ENCODE data around the gene SCG3.

SCG3 gene

GRCh38 chr15:51752888-51753287 is 71.6 kb downstream of the SCG3 start:
- Histone ChIP-seq H3K36me3 (replicated peaks in 1 of 2; ENCODE audit: control insufficient read depth in 2 of 2, insufficient read depth in 2 of 2, low read length in 2 of 2) (no peaks in the 10 kb centered on the region), H2AK5ac (ENCODE audit: low read depth, low read length) (no peak overlapping the region), H3K4ac (ENCODE audit: low read length) (no peak overlapping the region), H3K27me3 (ENCODE audit: control insufficient read depth in 3 of 3, insufficient read depth in 3 of 3, low read depth in 1 of 3, low read length in 3 of 3) (peaks cover 4 to 66% (median 28%) of the 10 kb centered on the region in 3 experiments), H3K9me3 (replicated peaks in 1 of 2; ENCODE audit: control insufficient read depth in 2 of 2, insufficient read depth in 1 of 2, low read depth in 1 of 2, low read length in 2 of 2) (peaks cover 0 to 5% of the 10 kb centered on the region in 2 donors), H2BK15ac (ENCODE audit: low read length) (no peak overlapping the region), H3K18ac (ENCODE audit: low read length) (no peak overlapping the region), H2BK12ac (ENCODE audit: low read length) (no peak overlapping the region), H4K91ac (ENCODE audit: low read depth, low read length, poor library complexity) (no peak overlapping the region), H3K4me1 (ENCODE audit: control insufficient read depth in 2 of 2, insufficient read depth in 1 of 2, low read depth in 1 of 2, low read length in 2 of 2) (peaks cover 2 to 3% of the 10 kb centered on the region in 2 donors), H2BK120ac (ENCODE audit: low read depth, low read length) (no peak overlapping the region), H2BK5ac (ENCODE audit: low read length) (no peak overlapping the region), H3K79me1 (ENCODE audit: low read depth, low read length) (no peaks in the 10 kb centered on the region), H3K9ac (ENCODE audit: low read depth, low read length, poor library complexity) (no peak overlapping the region), H3K4me2 (ENCODE audit: insufficient read depth, low read length, poor library complexity, severe bottlenecking) (no peak overlapping the region), H3K14ac (ENCODE audit: low read length) (no peak overlapping the region), H3K23ac (ENCODE audit: low read depth, low read length, poor library complexity) (no peak overlapping the region), H3K4me3 (ENCODE audit: low read length in 2 of 2) (no peak overlapping the region), H4K8ac (ENCODE audit: low read depth, low read length) (no peak overlapping the region), H3K27ac (replicated peaks; ENCODE audit: low read length) (no peak overlapping the region), H2AFZ (ENCODE audit: low read length) (no peak overlapping the region)
- no CpG with 5 or more reads among the region's 5 CpGs for WGBS, 2 donors (ENCODE audit: extremely low coverage in 2 of 2, insufficient read length in 2 of 2, insufficient replicate concordance in 1 of 2)
- DNase-seq (ENCODE audit: low spot score), result no peak

GRCh38 chr15:51754267-51754666 is 73.0 kb downstream of the SCG3 start:
- Histone ChIP-seq H2AFZ (ENCODE audit: low read length) (no peak overlapping the region), H3K27me3 (ENCODE audit: control insufficient read depth in 3 of 3, insufficient read depth in 3 of 3, low read depth in 1 of 3, low read length in 3 of 3) (peaks cover 4 to 55% (median 23%) of the 10 kb centered on the region in 3 experiments), H3K9me3 (replicated peaks in 1 of 2; ENCODE audit: control insufficient read depth in 2 of 2, insufficient read depth in 1 of 2, low read depth in 1 of 2, low read length in 2 of 2) (peaks cover 0 to 1% of the 10 kb centered on the region in 2 donors), H3K18ac (ENCODE audit: low read length) (no peak overlapping the region), H3K9ac (ENCODE audit: low read depth, low read length, poor library complexity) (no peak overlapping the region), H3K4me3 (ENCODE audit: low read length in 2 of 2) (no peak overlapping the region), H3K36me3 (replicated peaks in 1 of 2; ENCODE audit: control insufficient read depth in 2 of 2, insufficient read depth in 2 of 2, low read length in 2 of 2) (no peaks in the 10 kb centered on the region), H3K27ac (replicated peaks; ENCODE audit: low read length) (no peak overlapping the region), H2BK5ac (ENCODE audit: low read length) (no peak overlapping the region), H3K79me1 (ENCODE audit: low read depth, low read length) (no peaks in the 10 kb centered on the region), H3K4me2 (ENCODE audit: insufficient read depth, low read length, poor library complexity, severe bottlenecking) (no peak overlapping the region), H3K4me1 (ENCODE audit: control insufficient read depth in 2 of 2, insufficient read depth in 1 of 2, low read depth in 1 of 2, low read length in 2 of 2) (peaks cover 2 to 3% of the 10 kb centered on the region in 2 donors), H2BK120ac (ENCODE audit: low read depth, low read length) (no peak overlapping the region), H2BK12ac (ENCODE audit: low read length) (no peak overlapping the region), H2AK5ac (ENCODE audit: low read depth, low read length) (no peak overlapping the region), H3K14ac (ENCODE audit: low read length) (no peak overlapping the region), H3K23ac (ENCODE audit: low read depth, low read length, poor library complexity) (no peak overlapping the region), H2BK15ac (ENCODE audit: low read length) (no peak overlapping the region), H3K4ac (ENCODE audit: low read length) (no peak overlapping the region), H4K91ac (ENCODE audit: low read depth, low read length, poor library complexity) (no peak overlapping the region), H4K8ac (ENCODE audit: low read depth, low read length) (no peak overlapping the region)
- WGBS, 2 donors (ENCODE audit: extremely low coverage in 2 of 2, insufficient read length in 2 of 2, insufficient replicate concordance in 1 of 2), result no CpG with 5 or more reads among the region's 2 CpGs
- no peak for DNase-seq (ENCODE audit: low spot score)

GRCh38 chr15:51755790-51756189 is 74.5 kb downstream of the SCG3 start:
- H3K27me3 ChIP-seq (ENCODE audit: control insufficient read depth in 3 of 3, insufficient read depth in 3 of 3, low read depth in 1 of 3, low read length in 3 of 3), result peaks cover 2 to 40% (median 8%) of the 10 kb centered on the region in 3 experiments
- H3K27ac ChIP-seq (replicated peaks; ENCODE audit: low read length), result no peak overlapping the region
- H3K14ac ChIP-seq (ENCODE audit: low read length), result no peak overlapping the region
- H2BK5ac ChIP-seq (ENCODE audit: low read length), result no peak overlapping the region
- H3K9ac ChIP-seq (ENCODE audit: low read depth, low read length, poor library complexity), result no peak overlapping the region
- H3K18ac ChIP-seq (ENCODE audit: low read length), result no peak overlapping the region
- H3K4ac ChIP-seq (ENCODE audit: low read length), result no peak overlapping the region
- H2AK5ac ChIP-seq (ENCODE audit: low read depth, low read length), result no peak overlapping the region
- H3K9me3 ChIP-seq (replicated peaks in 1 of 2; ENCODE audit: control insufficient read depth in 2 of 2, insufficient read depth in 1 of 2, low read depth in 1 of 2, low read length in 2 of 2), result peaks cover 0 to 6% of the 10 kb centered on the region in 2 donors
- no CpG with 5 or more reads among the region's 4 CpGs for WGBS, 2 donors (ENCODE audit: extremely low coverage in 2 of 2, insufficient read length in 2 of 2, insufficient replicate concordance in 1 of 2)
- H3K23ac ChIP-seq (ENCODE audit: low read depth, low read length, poor library complexity), result no peak overlapping the region
- H4K8ac ChIP-seq (ENCODE audit: low read depth, low read length), result no peak overlapping the region
- no peak for DNase-seq (ENCODE audit: low spot score)
- H2AFZ ChIP-seq (ENCODE audit: low read length), result no peak overlapping the region
- H3K4me1 ChIP-seq (ENCODE audit: control insufficient read depth in 2 of 2, insufficient read depth in 1 of 2, low read depth in 1 of 2, low read length in 2 of 2), result peaks cover 2 to 3% of the 10 kb centered on the region in 2 donors
- H3K4me3 ChIP-seq (ENCODE audit: low read length in 2 of 2), result no peak overlapping the region
- no peak overlapping the region for H4K91ac ChIP-seq (ENCODE audit: low read depth, low read length, poor library complexity)
- no peaks in the 10 kb centered on the region for H3K79me1 ChIP-seq (ENCODE audit: low read depth, low read length)
- H3K4me2 ChIP-seq (ENCODE audit: insufficient read depth, low read length, poor library complexity, severe bottlenecking), result no peak overlapping the region
- H2BK15ac ChIP-seq (ENCODE audit: low read length), result no peak overlapping the region
- H3K36me3 ChIP-seq (replicated peaks in 1 of 2; ENCODE audit: control insufficient read depth in 2 of 2, insufficient read depth in 2 of 2, low read length in 2 of 2), result no peaks in the 10 kb centered on the region
- no peak overlapping the region for H2BK120ac ChIP-seq (ENCODE audit: low read depth, low read length)
- H2BK12ac ChIP-seq (ENCODE audit: low read length), result no peak overlapping the region

- no CpG with 5 or more reads among the region's 4 CpGs for WGBS, 2 donors (ENCODE audit: extremely low coverage in 2 of 2, insufficient read length in 2 of 2, insufficient replicate concordance in 1 of 2)
- H3K79me1 ChIP-seq (ENCODE audit: low read depth, low read length), result no peaks in the 10 kb centered on the region
- peaks cover 0 to 6% of the 10 kb centered on the region in 2 donors for H3K9me3 ChIP-seq (replicated peaks in 1 of 2; ENCODE audit: control insufficient read depth in 2 of 2, insufficient read depth in 1 of 2, low read depth in 1 of 2, low read length in 2 of 2)
- H3K23ac ChIP-seq (ENCODE audit: low read depth, low read length, poor library complexity), result no peak overlapping the region
- H2BK120ac ChIP-seq (ENCODE audit: low read depth, low read length), result no peak overlapping the region
- H4K91ac ChIP-seq (ENCODE audit: low read depth, low read length, poor library complexity), result no peak overlapping the region
- no peak overlapping the region for H3K18ac ChIP-seq (ENCODE audit: low read length)
- H2BK5ac ChIP-seq (ENCODE audit: low read length), result no peak overlapping the region
- no peak overlapping the region for H3K9ac ChIP-seq (ENCODE audit: low read depth, low read length, poor library complexity)
- no peak for DNase-seq (ENCODE audit: low spot score)
- H3K27ac ChIP-seq (replicated peaks; ENCODE audit: low read length), result no peak overlapping the region
- H3K4ac ChIP-seq (ENCODE audit: low read length), result no peak overlapping the region
- H3K27me3 ChIP-seq (ENCODE audit: control insufficient read depth in 3 of 3, insufficient read depth in 3 of 3, low read depth in 1 of 3, low read length in 3 of 3), result peaks cover 0 to 35% (median 3%) of the 10 kb centered on the region in 3 experiments
- no peak overlapping the region for H2AFZ ChIP-seq (ENCODE audit: low read length)
- H3K36me3 ChIP-seq (replicated peaks in 1 of 2; ENCODE audit: control insufficient read depth in 2 of 2, insufficient read depth in 2 of 2, low read length in 2 of 2), result no peaks in the 10 kb centered on the region
- no peak overlapping the region for H2BK12ac ChIP-seq (ENCODE audit: low read length)
- no peak overlapping the region for H3K4me3 ChIP-seq (ENCODE audit: low read length in 2 of 2)
- H2BK15ac ChIP-seq (ENCODE audit: low read length), result no peak overlapping the region
- H4K8ac ChIP-seq (ENCODE audit: low read depth, low read length), result no peak overlapping the region
- H2AK5ac ChIP-seq (ENCODE audit: low read depth, low read length), result no peak overlapping the region
- H3K4me2 ChIP-seq (ENCODE audit: insufficient read depth, low read length, poor library complexity, severe bottlenecking), result no peak overlapping the region
- H3K14ac ChIP-seq (ENCODE audit: low read length), result no peak overlapping the region
- H3K4me1 ChIP-seq (ENCODE audit: control insufficient read depth in 2 of 2, insufficient read depth in 1 of 2, low read depth in 1 of 2, low read length in 2 of 2), result peaks cover 0 to 3% of the 10 kb centered on the region in 2 donors
These were observed 75.2 kb downstream of the SCG3 start for GRCh38 chr15:51756482-51756881.
